ENCODE measurements around the gene P2RY2.
A peak's percentile ranks its signal among the peaks of the same experiment; 100 is the strongest.

DNA sequence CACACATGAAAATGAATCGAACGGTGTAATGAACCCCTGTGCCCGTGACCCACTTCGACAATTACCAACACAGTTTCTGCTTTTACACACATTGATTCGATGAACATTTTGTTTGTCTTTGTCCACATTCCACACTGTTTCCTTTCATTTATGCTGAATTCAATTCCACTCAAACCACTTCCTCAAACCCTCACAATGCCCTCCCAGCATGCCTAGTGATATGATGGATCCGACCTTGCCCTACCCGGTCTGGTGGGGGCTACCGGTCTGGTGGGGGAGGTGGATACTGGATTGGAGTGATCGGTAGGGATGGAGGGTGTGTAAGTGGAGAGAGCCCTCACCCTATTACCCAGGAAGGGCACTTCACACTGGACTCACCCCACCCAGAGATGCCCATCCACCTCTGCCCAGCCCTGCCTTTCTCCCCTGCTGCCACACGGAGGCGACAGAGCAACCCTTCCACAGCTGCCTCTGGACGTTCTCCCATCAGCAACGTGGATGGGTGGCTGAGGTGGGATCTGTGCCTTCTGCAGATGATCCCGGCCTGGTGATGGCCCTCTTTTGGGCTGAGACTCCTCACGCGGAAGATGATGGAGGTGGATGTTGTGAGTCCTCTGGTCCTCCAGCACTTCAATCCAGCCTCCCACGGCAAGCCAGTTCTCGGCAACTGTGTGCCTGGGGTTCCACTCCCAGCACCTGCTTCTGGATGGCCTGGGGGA is 33.0 kb upstream of the P2RY2 start:
- TF ChIP-seq, protein P1, sequence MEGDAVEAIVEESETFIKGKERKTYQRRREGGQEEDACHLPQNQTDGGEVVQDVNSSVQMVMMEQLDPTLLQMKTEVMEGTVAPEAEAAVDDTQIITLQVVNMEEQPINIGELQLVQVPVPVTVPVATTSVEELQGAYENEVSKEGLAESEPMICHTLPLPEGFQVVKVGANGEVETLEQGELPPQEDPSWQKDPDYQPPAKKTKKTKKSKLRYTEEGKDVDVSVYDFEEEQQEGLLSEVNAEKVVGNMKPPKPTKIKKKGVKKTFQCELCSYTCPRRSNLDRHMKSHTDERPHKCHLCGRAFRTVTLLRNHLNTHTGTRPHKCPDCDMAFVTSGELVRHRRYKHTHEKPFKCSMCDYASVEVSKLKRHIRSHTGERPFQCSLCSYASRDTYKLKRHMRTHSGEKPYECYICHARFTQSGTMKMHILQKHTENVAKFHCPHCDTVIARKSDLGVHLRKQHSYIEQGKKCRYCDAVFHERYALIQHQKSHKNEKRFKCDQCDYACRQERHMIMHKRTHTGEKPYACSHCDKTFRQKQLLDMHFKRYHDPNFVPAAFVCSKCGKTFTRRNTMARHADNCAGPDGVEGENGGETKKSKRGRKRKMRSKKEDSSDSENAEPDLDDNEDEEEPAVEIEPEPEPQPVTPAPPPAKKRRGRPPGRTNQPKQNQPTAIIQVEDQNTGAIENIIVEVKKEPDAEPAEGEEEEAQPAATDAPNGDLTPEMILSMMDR (IDR thresholded peaks at IDR 0.05) = peak; percentile 71
- TF ChIP-seq EP300 (IDR thresholded peaks at IDR 0.05; ENCODE audit: borderline replicate concordance in 1 of 2, low read depth in 1 of 2, low read length in 1 of 2) = no peak
- TF ChIP-seq, protein P2, sequence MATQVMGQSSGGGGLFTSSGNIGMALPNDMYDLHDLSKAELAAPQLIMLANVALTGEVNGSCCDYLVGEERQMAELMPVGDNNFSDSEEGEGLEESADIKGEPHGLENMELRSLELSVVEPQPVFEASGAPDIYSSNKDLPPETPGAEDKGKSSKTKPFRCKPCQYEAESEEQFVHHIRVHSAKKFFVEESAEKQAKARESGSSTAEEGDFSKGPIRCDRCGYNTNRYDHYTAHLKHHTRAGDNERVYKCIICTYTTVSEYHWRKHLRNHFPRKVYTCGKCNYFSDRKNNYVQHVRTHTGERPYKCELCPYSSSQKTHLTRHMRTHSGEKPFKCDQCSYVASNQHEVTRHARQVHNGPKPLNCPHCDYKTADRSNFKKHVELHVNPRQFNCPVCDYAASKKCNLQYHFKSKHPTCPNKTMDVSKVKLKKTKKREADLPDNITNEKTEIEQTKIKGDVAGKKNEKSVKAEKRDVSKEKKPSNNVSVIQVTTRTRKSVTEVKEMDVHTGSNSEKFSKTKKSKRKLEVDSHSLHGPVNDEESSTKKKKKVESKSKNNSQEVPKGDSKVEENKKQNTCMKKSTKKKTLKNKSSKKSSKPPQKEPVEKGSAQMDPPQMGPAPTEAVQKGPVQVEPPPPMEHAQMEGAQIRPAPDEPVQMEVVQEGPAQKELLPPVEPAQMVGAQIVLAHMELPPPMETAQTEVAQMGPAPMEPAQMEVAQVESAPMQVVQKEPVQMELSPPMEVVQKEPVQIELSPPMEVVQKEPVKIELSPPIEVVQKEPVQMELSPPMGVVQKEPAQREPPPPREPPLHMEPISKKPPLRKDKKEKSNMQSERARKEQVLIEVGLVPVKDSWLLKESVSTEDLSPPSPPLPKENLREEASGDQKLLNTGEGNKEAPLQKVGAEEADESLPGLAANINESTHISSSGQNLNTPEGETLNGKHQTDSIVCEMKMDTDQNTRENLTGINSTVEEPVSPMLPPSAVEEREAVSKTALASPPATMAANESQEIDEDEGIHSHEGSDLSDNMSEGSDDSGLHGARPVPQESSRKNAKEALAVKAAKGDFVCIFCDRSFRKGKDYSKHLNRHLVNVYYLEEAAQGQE (IDR thresholded peaks at IDR 0.05; ENCODE audit: low read depth, low read length) = no peak
- TF ChIP-seq TAF1 (IDR thresholded peaks at IDR 0.05; ENCODE audit: borderline replicate concordance, low read depth, low read length) = no peak
